Kidney capillary endothelial cell (primary cell): ENCODE data around the gene PRH1.

ENCODE experiments used
- DNase-seq: peaks from one replicate; pipeline ENCODE4 v3.0.0-alpha.2; 2018; ENCODE audit warnings: low spot score

Gene PRH1

GRCh38 chr12:10838461-10838860 lies 45.6 kb downstream of the PRH1 start:
- no peak for DNase-seq
